HEK293 (cell line): Measurements from ENCODE around the gene ABLIM2.

Experiments
- CTCF ChIP-seq: fragments of 450-650 bp; formaldehyde crosslinking; IDR thresholded peaks from 2 replicates; pipeline ENCODE4 v1.5.1; 2016; ENCODE audit warnings: missing biosample characterization, missing genetic modification characterization
- ZNF211 ChIP-seq: fragments of 450-650 bp; formaldehyde crosslinking; IDR thresholded peaks from 2 replicates; pipeline ENCODE4 v1.5.1; 2016; ENCODE audit warnings: low read depth, missing biosample characterization, missing genetic modification characterization
- ZNF24 ChIP-seq: fragments of 450-650 bp; formaldehyde crosslinking; IDR thresholded peaks from 2 replicates; pipeline ENCODE4 v1.5.1; 2016; ENCODE audit warnings: missing biosample characterization, missing genetic modification characterization
- ZNF274 ChIP-seq, 2 experiments: fragments of 200-500 bp in 1 of 2; fragments of 450-650 bp in 1 of 2; sonication (Bioruptor generic) in 1 of 2; formaldehyde crosslinking in 1 of 2; IDR thresholded peaks; 2 replicates each; pipeline versions ENCODE4 v1.5.1 to v1.6.1; 2014 to 2016; ENCODE audit warnings: borderline replicate concordance in 1 of 2, inconsistent platforms in 1 of 2, low read length in 1 of 2, missing biosample characterization in 1 of 2, missing genetic modification characterization in 1 of 2
- ZNF624 ChIP-seq: fragments of 450-650 bp; formaldehyde crosslinking; IDR thresholded peaks from 2 replicates; pipeline ENCODE4 v1.5.1; 2017; ENCODE audit warnings: missing biosample characterization, missing genetic modification characterization

GRCh38 chr4:8024073-8024786 lies 134.4 kb downstream of the ABLIM2 start:
- TF ChIP-seq CTCF (tag by site-specific recombination), result no peak
- no peak for TF ChIP-seq ZNF274 (IDR thresholded peaks at IDR 0.05; ENCODE audit: low read length)
- TF ChIP-seq ZNF274 (tag by site-specific recombination; IDR thresholded peaks at IDR 0.05; ENCODE audit: borderline replicate concordance), result no peak
- TF ChIP-seq ZNF624, result no peak
- no peak for TF ChIP-seq ZNF24
- TF ChIP-seq ZNF211, result no peak
